Kidney (tissue), 14 donors: ENCODE data around the gene SRPK1. TPM values are rescaled to one million over a fixed set of nuclear protein-coding genes. Genes with fewer than 3 reads are reported as not detected.

Experiments
- DNase-seq, 5 donors: peaks; one replicate each; pipeline ENCODE4 v3.0.0-alpha.2; 2013 to 2020
- FAIRE-seq: peaks from 2 replicates; lab custom pipeline; 2012; peaks lifted over from hg19 to GRCh38; lab: Jason Lieb, UNC
- H3K27ac ChIP-seq, 2 donors: one replicate each; pipeline ENCODE4 v1.7.0; 2013; ENCODE audit warnings: low read depth in 2 of 2, low read length in 2 of 2, inconsistent platforms in 1 of 2
- H3K27me3 ChIP-seq: one replicate; pipeline ENCODE4 v1.7.1; 2013; ENCODE audit warnings: low read length, inconsistent platforms; ENCODE audit not compliant: control insufficient read depth, insufficient read depth
- H3K36me3 ChIP-seq, 3 donors: one replicate each; pipeline versions ENCODE4 v1.7.0 to v1.7.1; 2013; ENCODE audit warnings: low read length in 3 of 3, control low read depth in 1 of 3, inconsistent platforms in 1 of 3; ENCODE audit not compliant: insufficient read depth in 3 of 3, control insufficient read depth in 2 of 3
- H3K4me1 ChIP-seq, 3 donors: one replicate each; pipeline versions ENCODE4 v1.7.0 to v1.7.1; 2013; ENCODE audit warnings: low read length in 3 of 3, inconsistent platforms in 1 of 3, low read depth in 1 of 3; ENCODE audit not compliant: control insufficient read depth in 2 of 3, insufficient read depth in 2 of 3
- H3K4me3 ChIP-seq, 3 donors: one replicate each; pipeline versions ENCODE4 v1.7.0 to v1.8.1; 2013; ENCODE audit warnings: low read length in 3 of 3, control low read depth in 1 of 3, inconsistent platforms in 1 of 3
- H3K9ac ChIP-seq, 3 donors: one replicate each; pipeline versions ENCODE4 v1.7.0 to v1.7.1; 2013; ENCODE audit warnings: low read length in 3 of 3, control low read depth in 1 of 3, inconsistent platforms in 1 of 3
- H3K9me3 ChIP-seq, 3 donors: one replicate each; pipeline versions ENCODE4 v1.7.0 to v1.7.1; 2013; ENCODE audit warnings: low read length in 3 of 3, control low read depth in 1 of 3, inconsistent platforms in 1 of 3; ENCODE audit not compliant: control insufficient read depth in 2 of 3, insufficient read depth in 1 of 3
- CTCF ChIP-seq: IDR thresholded peaks from 3 replicates; pipeline ENCODE4 v1.5.1; 2012; ENCODE audit warnings: mild to moderate bottlenecking, moderate library complexity, borderline replicate concordance; ENCODE audit not compliant: insufficient read depth; ENCODE audit errors: extremely low read depth
- intact Hi-C: fragments of 100-400 bp; cut with DNase I; formaldehyde crosslinking; loops from one replicate; pipeline ENCODE4 v1.11.1; 2022
- polyA plus RNA-seq: library from polyadenylated mRNA; stranded (reverse); fragments of 350-450 nt; fragmentation: Illumina TruSeq; extraction: RNeasy Lipid Tissue Mini Kit (QIAGEN cat#74804); gene quantifications from one replicate; pipeline ENCODE4 v1.2.3, GENCODE V29; 2014; ENCODE audit warnings: low read depth, low replicate concordance; ENCODE audit not compliant: insufficient read depth
- total RNA-seq: library from RNA; stranded (reverse); fragmentation: NEBNext Ultra II Directional; extraction: Animal tissue kit (Norgen Biotek cat#: 25700); gene quantifications from one replicate; pipeline ENCODE4 v1.2.1, GENCODE V29; 2021
- donor health status: control.
- donor health status: control.
- donor health status: control.
- donor health status: control.
- donor health status: control.
- donor health status: DM: yes; HTN: yes; CAD: no.
- donor health status: Normal renal cell carcinoma (clear cell type).

The SRPK1 gene
- total and polyA plus RNA-seq, 2 donors from 2014 or later, result 12.2 to 35.3 TPM

- H3K27ac ChIP-seq, result no peak overlapping the region
- no peaks in the 10 kb centered on the region for H3K9me3 ChIP-seq
- DNase-seq (peak in 4 of 5 donors; percentile 34 to 55 (median 48)), FAIRE-seq (no peak)
- H3K4me1 ChIP-seq, result no peaks in the 10 kb centered on the region
- H3K4me3 ChIP-seq, result no peak overlapping the region
- no peaks in the 10 kb centered on the region for H3K27me3 ChIP-seq
- TF ChIP-seq CTCF, result no peak
- H3K36me3 ChIP-seq, result peaks cover 0 to 3% (median 2%) of the 10 kb centered on the region in 3 donors
- intact Hi-C loops, result no loop called here
- H3K9ac ChIP-seq, result no peak overlapping the region
These were observed 27.7 kb downstream of the SRPK1 start for GRCh38 chr6:35893246-35893645.

- no peak overlapping the region for H3K27ac ChIP-seq
- no peak for FAIRE-seq
- intact Hi-C loops, result no loop called here
- H3K9ac ChIP-seq, result no peak overlapping the region
- no peak for TF ChIP-seq CTCF
- H3K36me3 ChIP-seq, result peaks cover 2 to 8% (median 2%) of the 10 kb centered on the region in 3 donors
- DNase-seq, result no peak
- H3K9me3 ChIP-seq, result no peaks in the 10 kb centered on the region
- H3K4me1 ChIP-seq, result no peaks in the 10 kb centered on the region
- H3K4me3 ChIP-seq, result no peak overlapping the region
- no peaks in the 10 kb centered on the region for H3K27me3 ChIP-seq
These were observed 28.4 kb downstream of the SRPK1 start for GRCh38 chr6:35892482-35892881.

GRCh38 chr6:35879151-35879550 is 41.7 kb downstream of the SRPK1 start:
- H3K4me1 ChIP-seq, result no peaks in the 10 kb centered on the region
- peaks cover 0 to 4% (median 2%) of the 10 kb centered on the region in 3 donors for H3K9me3 ChIP-seq
- no peak for TF ChIP-seq CTCF
- no peak for DNase-seq
- FAIRE-seq, result no peak
- no peak overlapping the region for H3K9ac ChIP-seq
- no peak overlapping the region for H3K27ac ChIP-seq
- intact Hi-C loops, result no loop called here
- H3K4me3 ChIP-seq, result no peak overlapping the region
- no peaks in the 10 kb centered on the region for H3K27me3 ChIP-seq
- peaks cover 0 to 2% (median 2%) of the 10 kb centered on the region in 3 donors for H3K36me3 ChIP-seq

GRCh38 chr6:35876902-35877301 is 44.0 kb downstream of the SRPK1 start:
- DNase-seq, result no peak
- intact Hi-C loops, result no loop called here
- no peak for TF ChIP-seq CTCF
- H3K9ac ChIP-seq, result no peak overlapping the region
- H3K4me1 ChIP-seq, result no peaks in the 10 kb centered on the region
- no peak for FAIRE-seq
- H3K36me3 ChIP-seq, result peaks cover 0 to 2% (median 0%) of the 10 kb centered on the region in 3 donors
- no peaks in the 10 kb centered on the region for H3K27me3 ChIP-seq
- peaks cover 0 to 4% (median 2%) of the 10 kb centered on the region in 3 donors for H3K9me3 ChIP-seq
- no peak overlapping the region for H3K27ac ChIP-seq
- no peak overlapping the region for H3K4me3 ChIP-seq
